ENCODE results near the gene IL17REL. TPM values are rescaled to one million over a fixed set of nuclear protein-coding genes. Genes with fewer than 3 reads are reported as not detected.

Gene IL17REL
- total RNA-seq, 1 donor from 2014 or later = not detected

GRCh38 chr22:50016988-50017700 is 4.6 kb upstream of the IL17REL start:
- no peak overlapping the region for H3K4me2 ChIP-seq (ENCODE audit: low read length)
- peaks cover 22% of the 10 kb centered on the region for H3K27me3 Mint-ChIP-seq (ENCODE audit: low read depth, unreplicated experiment)
- H3K9me3 ChIP-seq (ENCODE audit: insufficient read depth, low read depth, low read length) = peaks cover 5% of the 10 kb centered on the region
- no peak overlapping the region for H3K27ac Mint-ChIP-seq (ENCODE audit: unreplicated experiment)
- H3K9ac ChIP-seq (ENCODE audit: low read length) = no peak overlapping the region
- no peak overlapping the region for H3K27ac ChIP-seq (ENCODE audit: low read depth, low read length)
- no peaks in the 10 kb centered on the region for H3K9me3 Mint-ChIP-seq (ENCODE audit: unreplicated experiment)
- no peak overlapping the region for H3K4me3 Mint-ChIP-seq (ENCODE audit: unreplicated experiment)
- H3K4me1 ChIP-seq (ENCODE audit: insufficient read depth, low read length) = peaks cover 7% of the 10 kb centered on the region
- H2AFZ ChIP-seq (ENCODE audit: low read depth, low read length) = peak overlapping the region; percentile 18
- no peak for TF ChIP-seq EZH2 (IDR thresholded peaks at IDR 0.05; ENCODE audit: insufficient read depth, low read length)
- TF ChIP-seq, protein P1, sequence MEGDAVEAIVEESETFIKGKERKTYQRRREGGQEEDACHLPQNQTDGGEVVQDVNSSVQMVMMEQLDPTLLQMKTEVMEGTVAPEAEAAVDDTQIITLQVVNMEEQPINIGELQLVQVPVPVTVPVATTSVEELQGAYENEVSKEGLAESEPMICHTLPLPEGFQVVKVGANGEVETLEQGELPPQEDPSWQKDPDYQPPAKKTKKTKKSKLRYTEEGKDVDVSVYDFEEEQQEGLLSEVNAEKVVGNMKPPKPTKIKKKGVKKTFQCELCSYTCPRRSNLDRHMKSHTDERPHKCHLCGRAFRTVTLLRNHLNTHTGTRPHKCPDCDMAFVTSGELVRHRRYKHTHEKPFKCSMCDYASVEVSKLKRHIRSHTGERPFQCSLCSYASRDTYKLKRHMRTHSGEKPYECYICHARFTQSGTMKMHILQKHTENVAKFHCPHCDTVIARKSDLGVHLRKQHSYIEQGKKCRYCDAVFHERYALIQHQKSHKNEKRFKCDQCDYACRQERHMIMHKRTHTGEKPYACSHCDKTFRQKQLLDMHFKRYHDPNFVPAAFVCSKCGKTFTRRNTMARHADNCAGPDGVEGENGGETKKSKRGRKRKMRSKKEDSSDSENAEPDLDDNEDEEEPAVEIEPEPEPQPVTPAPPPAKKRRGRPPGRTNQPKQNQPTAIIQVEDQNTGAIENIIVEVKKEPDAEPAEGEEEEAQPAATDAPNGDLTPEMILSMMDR (IDR thresholded peaks at IDR 0.05; ENCODE audit: insufficient read depth, low read depth, low read length) = no peak
- no peaks in the 10 kb centered on the region for H3K79me2 ChIP-seq (ENCODE audit: insufficient read depth, low read length)
- H3K4me1 Mint-ChIP-seq (ENCODE audit: low read depth, unreplicated experiment) = no peaks in the 10 kb centered on the region
- no peaks in the 10 kb centered on the region for H3K36me3 Mint-ChIP-seq (ENCODE audit: low read depth, unreplicated experiment)
- H3K4me3 ChIP-seq (ENCODE audit: insufficient read depth, low read depth, low read length) = no peak overlapping the region
- H4K20me1 ChIP-seq (ENCODE audit: insufficient read depth, low read length) = no peaks in the 10 kb centered on the region
- H3K36me3 ChIP-seq (ENCODE audit: insufficient read depth, low read length) = no peaks in the 10 kb centered on the region
- H3K27me3 ChIP-seq (ENCODE audit: insufficient read depth, low read length) = peaks cover 28% of the 10 kb centered on the region
- no peak for FAIRE-seq
- DNase-seq (ENCODE audit: low read depth) = peak; percentile 9

- H3K4me2 ChIP-seq (ENCODE audit: low read length) = no peak overlapping the region
- H3K9ac ChIP-seq (ENCODE audit: low read length) = no peak overlapping the region
- H3K4me1 ChIP-seq (ENCODE audit: insufficient read depth, low read length) = peaks cover 7% of the 10 kb centered on the region
- H3K9me3 ChIP-seq (ENCODE audit: insufficient read depth, low read depth, low read length) = peaks cover 5% of the 10 kb centered on the region
- DNase-seq (ENCODE audit: low read depth) (no peak), FAIRE-seq (no peak)
- Mint-ChIP-seq H3K4me1 (ENCODE audit: low read depth, unreplicated experiment) (no peaks in the 10 kb centered on the region), H3K36me3 (ENCODE audit: low read depth, unreplicated experiment) (no peaks in the 10 kb centered on the region), H3K27ac (ENCODE audit: unreplicated experiment) (no peak overlapping the region), H3K4me3 (ENCODE audit: unreplicated experiment) (peak overlapping the region; percentile 54), H3K9me3 (ENCODE audit: unreplicated experiment) (no peaks in the 10 kb centered on the region), H3K27me3 (ENCODE audit: low read depth, unreplicated experiment) (peaks cover 28% of the 10 kb centered on the region)
- no peaks in the 10 kb centered on the region for H3K36me3 ChIP-seq (ENCODE audit: insufficient read depth, low read length)
- H3K4me3 ChIP-seq (ENCODE audit: insufficient read depth, low read depth, low read length) = no peak overlapping the region
- no peaks in the 10 kb centered on the region for H3K79me2 ChIP-seq (ENCODE audit: insufficient read depth, low read length)
- no peaks in the 10 kb centered on the region for H4K20me1 ChIP-seq (ENCODE audit: insufficient read depth, low read length)
- no peak for TF ChIP-seq EZH2 (IDR thresholded peaks at IDR 0.05; ENCODE audit: insufficient read depth, low read length)
- TF ChIP-seq, protein P1 (IDR thresholded peaks at IDR 0.05; ENCODE audit: insufficient read depth, low read depth, low read length) = no peak
- H3K27ac ChIP-seq (ENCODE audit: low read depth, low read length) = no peak overlapping the region
- H2AFZ ChIP-seq (ENCODE audit: low read depth, low read length) = no peak overlapping the region
- peaks cover 35% of the 10 kb centered on the region for H3K27me3 ChIP-seq (ENCODE audit: insufficient read depth, low read length)
These were observed 3.9 kb upstream of the IL17REL start for GRCh38 chr22:50016308-50016987.
